ENCODE measurements around the gene TNIP3. TPM values are rescaled to one million over a fixed set of nuclear protein-coding genes. Genes with fewer than 3 reads are reported as not detected.

The TNIP3 gene
- total and polyA plus RNA-seq, 2 of the 4 experiments (the other 2 are of a cell fraction), result 0.10 to 0.18 TPM

DNA sequence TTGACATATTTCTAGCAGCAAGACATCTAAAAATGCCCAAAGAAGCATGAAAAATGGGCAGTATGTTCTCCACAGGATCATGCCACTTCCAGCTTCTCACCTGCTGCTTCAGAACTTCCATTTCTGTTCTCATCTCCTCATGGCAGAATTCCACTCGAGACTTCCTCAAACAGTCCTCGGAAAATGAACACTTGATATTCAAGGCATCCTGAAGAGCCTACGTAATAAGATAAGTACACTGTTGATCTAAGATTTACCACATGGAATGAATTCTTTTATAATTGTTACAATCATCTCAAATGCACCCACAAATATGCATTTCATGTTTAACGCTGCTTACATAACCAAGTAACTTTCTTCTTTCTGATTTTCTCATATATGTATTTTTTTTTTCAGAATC lies 14.1 kb downstream of the TNIP3 start:
- no peaks in the 10 kb centered on the region for H3K36me3 ChIP-seq (ENCODE audit: control insufficient read depth, insufficient read depth, low read length)
- no CpG with 5 or more reads among the region's 4 CpGs for WGBS, 2 experiments (ENCODE audit: extremely low coverage in 2 of 2, insufficient read length in 1 of 2)
- ATAC-seq (ENCODE audit: low read depth) (no peak), DNase-seq (no peak)
- TF ChIP-seq POLR2A (IDR thresholded peaks at IDR 0.05; ENCODE audit: low read depth, low read length), result no peak
- no peak for TF ChIP-seq MAZ (IDR thresholded peaks at IDR 0.05; ENCODE audit: borderline replicate concordance, low read depth, low read length)
- TF ChIP-seq CEBPB (IDR thresholded peaks at IDR 0.05; ENCODE audit: low read depth, low read length), result no peak
- TF ChIP-seq MXI1 (IDR thresholded peaks at IDR 0.05; ENCODE audit: borderline replicate concordance, low read depth, low read length), result no peak
- TF ChIP-seq, protein P1, sequence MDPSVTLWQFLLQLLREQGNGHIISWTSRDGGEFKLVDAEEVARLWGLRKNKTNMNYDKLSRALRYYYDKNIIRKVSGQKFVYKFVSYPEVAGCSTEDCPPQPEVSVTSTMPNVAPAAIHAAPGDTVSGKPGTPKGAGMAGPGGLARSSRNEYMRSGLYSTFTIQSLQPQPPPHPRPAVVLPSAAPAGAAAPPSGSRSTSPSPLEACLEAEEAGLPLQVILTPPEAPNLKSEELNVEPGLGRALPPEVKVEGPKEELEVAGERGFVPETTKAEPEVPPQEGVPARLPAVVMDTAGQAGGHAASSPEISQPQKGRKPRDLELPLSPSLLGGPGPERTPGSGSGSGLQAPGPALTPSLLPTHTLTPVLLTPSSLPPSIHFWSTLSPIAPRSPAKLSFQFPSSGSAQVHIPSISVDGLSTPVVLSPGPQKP (IDR thresholded peaks at IDR 0.05; ENCODE audit: borderline replicate concordance, low read depth, low read length), result no peak
- no peak for TF ChIP-seq CHD1 (IDR thresholded peaks at IDR 0.05; ENCODE audit: low read depth, low read length)
- TF ChIP-seq RFX5 (IDR thresholded peaks at IDR 0.05; ENCODE audit: low read depth, low read length), result no peak
- no peak for TF ChIP-seq NFE2L2 (IDR thresholded peaks at IDR 0.05; ENCODE audit: low read depth, low read length)
- TF ChIP-seq BHLHE40 (IDR thresholded peaks at IDR 0.05; ENCODE audit: low read depth, low read length), result no peak
- no peak for TF ChIP-seq RAD21 (IDR thresholded peaks at IDR 0.05; ENCODE audit: low read length)
- no peak for TF ChIP-seq FOS (IDR thresholded peaks at IDR 0.05; ENCODE audit: low read depth, low read length)
- TF ChIP-seq, protein P2, sequence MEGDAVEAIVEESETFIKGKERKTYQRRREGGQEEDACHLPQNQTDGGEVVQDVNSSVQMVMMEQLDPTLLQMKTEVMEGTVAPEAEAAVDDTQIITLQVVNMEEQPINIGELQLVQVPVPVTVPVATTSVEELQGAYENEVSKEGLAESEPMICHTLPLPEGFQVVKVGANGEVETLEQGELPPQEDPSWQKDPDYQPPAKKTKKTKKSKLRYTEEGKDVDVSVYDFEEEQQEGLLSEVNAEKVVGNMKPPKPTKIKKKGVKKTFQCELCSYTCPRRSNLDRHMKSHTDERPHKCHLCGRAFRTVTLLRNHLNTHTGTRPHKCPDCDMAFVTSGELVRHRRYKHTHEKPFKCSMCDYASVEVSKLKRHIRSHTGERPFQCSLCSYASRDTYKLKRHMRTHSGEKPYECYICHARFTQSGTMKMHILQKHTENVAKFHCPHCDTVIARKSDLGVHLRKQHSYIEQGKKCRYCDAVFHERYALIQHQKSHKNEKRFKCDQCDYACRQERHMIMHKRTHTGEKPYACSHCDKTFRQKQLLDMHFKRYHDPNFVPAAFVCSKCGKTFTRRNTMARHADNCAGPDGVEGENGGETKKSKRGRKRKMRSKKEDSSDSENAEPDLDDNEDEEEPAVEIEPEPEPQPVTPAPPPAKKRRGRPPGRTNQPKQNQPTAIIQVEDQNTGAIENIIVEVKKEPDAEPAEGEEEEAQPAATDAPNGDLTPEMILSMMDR (conservative IDR thresholded peaks at IDR 0.05; ENCODE audit: low read depth, low read length), result no peak
- TF ChIP-seq, protein P3, sequence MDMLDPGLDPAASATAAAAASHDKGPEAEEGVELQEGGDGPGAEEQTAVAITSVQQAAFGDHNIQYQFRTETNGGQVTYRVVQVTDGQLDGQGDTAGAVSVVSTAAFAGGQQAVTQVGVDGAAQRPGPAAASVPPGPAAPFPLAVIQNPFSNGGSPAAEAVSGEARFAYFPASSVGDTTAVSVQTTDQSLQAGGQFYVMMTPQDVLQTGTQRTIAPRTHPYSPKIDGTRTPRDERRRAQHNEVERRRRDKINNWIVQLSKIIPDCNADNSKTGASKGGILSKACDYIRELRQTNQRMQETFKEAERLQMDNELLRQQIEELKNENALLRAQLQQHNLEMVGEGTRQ (IDR thresholded peaks at IDR 0.05; ENCODE audit: low read depth, low read length), result no peak
- no peak for TF ChIP-seq SMC3 (IDR thresholded peaks at IDR 0.05; ENCODE audit: low read depth, low read length)
- TF ChIP-seq RCOR1 (IDR thresholded peaks at IDR 0.05; ENCODE audit: insufficient replicate concordance, low read length), result no peak
- no peak for TF ChIP-seq MAFK (IDR thresholded peaks at IDR 0.05; ENCODE audit: low read depth, low read length)
- no peaks in the 10 kb centered on the region for H3K9me1 ChIP-seq (ENCODE audit: insufficient read depth, low read length)
- no peaks in the 10 kb centered on the region for H3K4me1 ChIP-seq (ENCODE audit: control insufficient read depth, insufficient read depth, low read length)
- ChIA-PET CTCF (no interaction called here), POLR2A (ENCODE audit: unreplicated experiment) (no interaction called here)
- dilution Hi-C loops (cut with HindIII; ENCODE audit: low sequenced_read_pairs, unreplicated experiment), result no loop called here
- H3K27me3 ChIP-seq (ENCODE audit: control insufficient read depth, insufficient read depth, low read length), result no peaks in the 10 kb centered on the region
- in situ Hi-C loops (cut with MboI; ENCODE audit: low sequenced_read_pairs), result no loop called here
- H3K9me3 ChIP-seq (ENCODE audit: control insufficient read depth, insufficient read depth, low read length), result no peaks in the 10 kb centered on the region
- no peak overlapping the region for H2BK15ac ChIP-seq (ENCODE audit: low read depth, low read length)
- H3K23ac ChIP-seq (ENCODE audit: low read depth, low read length), result no peak overlapping the region
- H2BK5ac ChIP-seq (ENCODE audit: low read depth, low read length, poor library complexity, severe bottlenecking), result no peak overlapping the region
- H4K20me1 ChIP-seq (ENCODE audit: insufficient read depth, low read length), result no peaks in the 10 kb centered on the region
- no peak overlapping the region for H2BK120ac ChIP-seq (ENCODE audit: low read depth, low read length)
- H3K9ac ChIP-seq (ENCODE audit: low read depth, low read length), result no peak overlapping the region
- no peak overlapping the region for H3K4me2 ChIP-seq (ENCODE audit: low read depth, low read length)
- H3K4me3 ChIP-seq (ENCODE audit: insufficient read depth, low read depth, low read length), result no peak overlapping the region
- no peak overlapping the region for H4K8ac ChIP-seq (ENCODE audit: low read depth in 2 of 2, low read length in 2 of 2)
- H4K5ac ChIP-seq (ENCODE audit: low read depth, low read length), result no peak overlapping the region
- no peak overlapping the region for H3K27ac ChIP-seq (ENCODE audit: insufficient read depth, low read length)
- H3K14ac ChIP-seq (replicated peaks; ENCODE audit: low read depth, low read length), result no peak overlapping the region
- no peak overlapping the region for H2AK5ac ChIP-seq (ENCODE audit: low read depth, low read length)
- H3K79me1 ChIP-seq (ENCODE audit: low read depth in 1 of 2, low read length in 2 of 2), result no peaks in the 10 kb centered on the region
- no TSS peak for BruUV-seq (replicated peaks)
- no peak overlapping the region for H2AK9ac ChIP-seq (replicated peaks; ENCODE audit: low read depth, low read length, poor library complexity)
- H2BK20ac ChIP-seq (ENCODE audit: low read depth, low read length), result no peak overlapping the region
- no peak overlapping the region for H3K18ac ChIP-seq (ENCODE audit: low read depth, low read length)
- intact Hi-C loops (cut with micrococcal nuclease), result no loop called here
- no peak overlapping the region for H2AFZ ChIP-seq (replicated peaks; ENCODE audit: low read length, poor library complexity)
- no peak overlapping the region for H3K56ac ChIP-seq (ENCODE audit: extremely low read depth, insufficient read depth, low read length)
- H3K4ac ChIP-seq (ENCODE audit: low read depth, low read length), result no peak overlapping the region
- no peak overlapping the region for H4K91ac ChIP-seq (ENCODE audit: insufficient read depth, low read depth, low read length)
